Heart right ventricle (tissue), 16 donors: ENCODE measurements around the gene TUBA4A. TPM values are rescaled to one million over a fixed set of nuclear protein-coding genes. Genes with fewer than 3 reads are reported as not detected.

Source experiments
- ATAC-seq, 8 donors: fragments of 200-7000 bp; cut with Tn5 transposase; one replicate each; pipeline ENCODE4 v1.9.1; 2020; ENCODE audit warnings: mild to moderate bottlenecking in 8 of 8, moderate library complexity in 8 of 8, moderate number of reproducible peaks in 1 of 8
- DNase-seq, 2 donors: peaks; one replicate each; pipeline ENCODE4 v3.0.0-alpha.2; 2020
- H3K27ac ChIP-seq, 10 donors: fragments of 200-600 bp; sonication (generic) in 2 of 10; one replicate each; pipeline versions ENCODE4 v1.5.0 to v1.8.0; 2020 to 2022; ENCODE audit warnings: mild to moderate bottlenecking in 3 of 10
- H3K27me3 ChIP-seq, 7 donors: fragments of 200-600 bp; one replicate each; pipeline ENCODE4 v1.8.0; 2021 to 2022; ENCODE audit warnings: mild to moderate bottlenecking in 2 of 7
- H3K36me3 ChIP-seq, 9 donors: fragments of 200-600 bp; sonication (generic) in 1 of 9; one replicate each; pipeline versions ENCODE4 v1.5.0 to v1.8.0; 2020 to 2022; ENCODE audit warnings: mild to moderate bottlenecking in 2 of 9
- H3K4me1 ChIP-seq, 9 donors: fragments of 200-600 bp; sonication (generic) in 1 of 9; one replicate each; pipeline versions ENCODE4 v1.5.0 to v1.8.0; 2020 to 2022; ENCODE audit warnings: mild to moderate bottlenecking in 4 of 9
- H3K4me3 ChIP-seq, 10 donors: fragments of 200-600 bp; sonication (generic) in 2 of 10; one replicate each; pipeline versions ENCODE4 v1.5.0 to v1.8.0; 2020 to 2022; ENCODE audit warnings: mild to moderate bottlenecking in 7 of 10, moderate library complexity in 2 of 10
- H3K9me3 ChIP-seq, 11 donors: fragments of 200-600 bp in 10 of 11; sonication (generic) in 2 of 11; one replicate each; pipeline versions ENCODE4 v1.5.0 to v1.8.0; 2013 to 2022; ENCODE audit warnings: mild to moderate bottlenecking in 2 of 11, control low read depth in 1 of 11, moderate library complexity in 1 of 11
- WGBS, 2 donors: extraction: QIAGEN DNeasy Blood & Tissue Kit; methylation state at CpG; one replicate each; pipeline ENCODE4 v1.1.7; 2013; ENCODE audit warnings: inconsistent platforms in 1 of 2; 5-methylcytosine and 5-hydroxymethylcytosine counted together
- intact Hi-C, 10 donors: fragments of 100-400 bp; cut with DNase I; formaldehyde crosslinking; loops; one replicate each; pipeline versions ENCODE4 v1.11.1 to v1.14.2; 2022
- polyA plus RNA-seq, 2 donors: library from polyadenylated mRNA; stranded (reverse); fragments of 200-250 nt; gene quantifications; one replicate each; pipeline ENCODE4 v1.2.3, GENCODE V29; 2013
- total RNA-seq, 10 donors: library from RNA; stranded (reverse); fragmentation: NEBNext Ultra II Directional in 3 of 10; extraction: Animal tissue kit (Norgen Biotek cat#: 25700) in 3 of 10; gene quantifications; one replicate each; pipeline versions ENCODE4 v1.2.1 to v1.2.4, GENCODE V29; 2021 to 2023
- TF ChIP-seq, protein P1 (sequence below), 9 donors: fragments of 200-600 bp; sonication (generic) in 2 of 9; IDR thresholded peaks; one replicate each; pipeline versions ENCODE4 v1.5.0 to v1.8.0; 2021 to 2022; ENCODE audit warnings: antibody characterized with exemption in 9 of 9, mild to moderate bottlenecking in 5 of 9, moderate library complexity in 1 of 9
- donor health status: Arrhythmogenic right ventricular cardiomyopathy.
- donor health status: ischemic (EF 13 %, LVEDD 7.1; RV severe dilation, severe dysfunction).
- donor health status: healthy with polysubstance abuse.
- donor health status: DM: no; HTN: yes; CAD: no.
- donor health status: DM: no; HTN: no; CAD: no.
- donor health status: ischemic (EF 25% LVEDD 6.9; RV normal size, moderate dysfunction).
- donor health status: ischemic (EF 25% LVEDD 5.7; RV mildly dilated, moderate dysfunction).
- donor health status: healthy.
- donor health status: DM: yes; HTN: yes; CAD: no.
- donor health status: Ischemic cardiomyopathy.
- donor health status: ischemic (EF 35%, LVEDD 5.7; RV mildly dilated, moderate dysfunction).
- donor health status: nonischemic (EF 11% LVEDD 7.7; RV severe dilation, severe dysfunction).
- donor health status: DM: yes; HTN: yes; CAD: no.
- donor health status: PGD.
- donor health status: ischemic (EF 29% LVEDD 5.4; RV normal size, mild dysfunction).
- donor health status: nonischemic (EF 23%, LVEDD 6.1; RV moderate dilation, normal function).

TUBA4A gene
- total and polyA plus RNA-seq, 12 donors: 61.0 to 341 (median 145) TPM

DNA sequence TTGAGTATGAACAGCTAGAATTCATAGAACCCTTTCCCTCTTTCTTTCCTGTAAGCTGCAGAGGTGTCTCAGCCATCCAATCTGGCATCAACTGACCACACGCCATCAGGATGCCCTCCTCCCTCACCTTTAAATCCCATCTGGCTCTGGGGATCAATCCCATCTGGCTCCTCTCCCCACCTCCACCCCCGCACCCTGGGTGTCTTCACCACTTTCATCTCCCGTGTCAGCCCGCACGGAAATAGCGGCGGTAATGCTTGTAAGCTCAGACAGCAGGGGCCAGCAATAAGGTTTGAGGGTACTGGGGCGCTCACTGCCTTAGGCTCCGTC is 1.2 kb downstream of the TUBA4A start:
- Histone ChIP-seq H3K4me3 (peak overlapping the region in 9 of 10 donors; percentile 54 to 95 (median 82)), H3K36me3 (peaks cover 0 to 35% (median 7%) of the 10 kb centered on the region in 9 donors), H3K27ac (peak overlapping the region in 9 of 10 donors; percentile 6 to 99 (median 84)), H3K4me1 (peaks cover 27 to 73% (median 56%) of the 10 kb centered on the region in 9 donors), H3K9me3 (no peaks in the 10 kb centered on the region), H3K27me3 (peaks cover 0 to 22% (median 0%) of the 10 kb centered on the region in 7 donors)
- peak in 3 of 8 donors; percentile 1 to 2 (median 1) for ATAC-seq
- TF ChIP-seq, protein P1, sequence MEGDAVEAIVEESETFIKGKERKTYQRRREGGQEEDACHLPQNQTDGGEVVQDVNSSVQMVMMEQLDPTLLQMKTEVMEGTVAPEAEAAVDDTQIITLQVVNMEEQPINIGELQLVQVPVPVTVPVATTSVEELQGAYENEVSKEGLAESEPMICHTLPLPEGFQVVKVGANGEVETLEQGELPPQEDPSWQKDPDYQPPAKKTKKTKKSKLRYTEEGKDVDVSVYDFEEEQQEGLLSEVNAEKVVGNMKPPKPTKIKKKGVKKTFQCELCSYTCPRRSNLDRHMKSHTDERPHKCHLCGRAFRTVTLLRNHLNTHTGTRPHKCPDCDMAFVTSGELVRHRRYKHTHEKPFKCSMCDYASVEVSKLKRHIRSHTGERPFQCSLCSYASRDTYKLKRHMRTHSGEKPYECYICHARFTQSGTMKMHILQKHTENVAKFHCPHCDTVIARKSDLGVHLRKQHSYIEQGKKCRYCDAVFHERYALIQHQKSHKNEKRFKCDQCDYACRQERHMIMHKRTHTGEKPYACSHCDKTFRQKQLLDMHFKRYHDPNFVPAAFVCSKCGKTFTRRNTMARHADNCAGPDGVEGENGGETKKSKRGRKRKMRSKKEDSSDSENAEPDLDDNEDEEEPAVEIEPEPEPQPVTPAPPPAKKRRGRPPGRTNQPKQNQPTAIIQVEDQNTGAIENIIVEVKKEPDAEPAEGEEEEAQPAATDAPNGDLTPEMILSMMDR (IDR thresholded peaks at IDR 0.05): no peak
- 14 to 18% methylated on average over 9 of the region's 9 CpGs for WGBS, 2 donors
- no peak for DNase-seq
- intact Hi-C loops: loop anchor here in 2 of 10 donors (2.0 kb wide), 2 partner anchors 26 to 42 kb away; partner anchors contain the start of gene DNAJB2 (in 2 of the 2)

DNA sequence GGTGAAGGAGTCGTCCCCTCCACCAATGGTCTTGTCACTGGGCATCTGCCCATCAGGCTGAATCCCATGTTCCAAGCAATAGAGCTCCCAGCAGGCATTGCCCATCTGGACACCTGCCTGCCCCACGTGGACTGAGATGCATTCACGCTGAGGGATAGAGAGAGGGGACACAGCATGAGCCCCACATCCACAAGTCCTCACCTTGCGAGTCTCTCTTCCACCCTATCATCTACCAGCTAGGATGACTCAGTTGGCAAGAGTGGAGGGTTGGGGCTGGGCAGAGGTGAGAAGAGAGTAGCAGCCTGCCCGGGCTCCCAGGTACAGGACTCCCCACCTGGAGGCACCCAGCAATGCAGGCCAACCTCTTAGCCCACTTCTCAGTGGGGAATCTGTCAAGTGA is 1.6 kb downstream of the TUBA4A start:
- peaks cover 27 to 77% (median 61%) of the 10 kb centered on the region in 9 donors for H3K4me1 ChIP-seq
- no peaks in the 10 kb centered on the region for H3K9me3 ChIP-seq
- TF ChIP-seq, protein P1 (IDR thresholded peaks at IDR 0.05): no peak
- 57 to 60% methylated on average over 5 of the region's 5 CpGs for WGBS, 2 donors
- ATAC-seq (no peak), DNase-seq (no peak)
- peak overlapping the region in 8 of 10 donors; percentile 80 to 99 (median 86) for H3K27ac ChIP-seq
- H3K4me3 ChIP-seq: peak overlapping the region in 6 of 10 donors; percentile 67 to 95 (median 82)
- peaks cover 0 to 18% (median 0%) of the 10 kb centered on the region in 7 donors for H3K27me3 ChIP-seq
- H3K36me3 ChIP-seq: peaks cover 0 to 40% (median 7%) of the 10 kb centered on the region in 9 donors
- intact Hi-C loops: loop anchor here in 2 of 10 donors (2.0 kb wide), 2 partner anchors 27 to 43 kb away; partner anchors contain the start of gene DNAJB2 (in 2 of the 2)

DNA sequence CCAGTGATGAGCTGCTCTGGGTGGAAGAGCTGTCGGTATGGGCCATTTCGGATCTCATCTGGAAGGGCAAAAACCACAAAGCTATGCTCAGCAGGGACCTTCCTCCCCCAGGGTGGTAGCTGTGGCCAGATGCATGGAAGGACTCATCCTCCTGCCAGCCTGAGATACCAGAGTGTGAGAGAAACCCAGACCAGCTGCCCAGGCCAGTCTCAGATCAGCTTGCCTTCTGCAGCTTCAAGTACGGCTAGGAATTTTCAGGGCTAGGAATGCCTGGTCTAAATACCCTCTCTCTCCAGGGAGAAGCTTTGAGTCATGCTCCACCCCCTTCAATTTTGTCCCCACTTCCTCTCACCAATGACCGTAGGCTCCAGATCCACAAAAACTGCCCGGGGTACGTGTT is 2.1 kb downstream of the TUBA4A start:
- H3K4me3 ChIP-seq: peak overlapping the region in 5 of 10 donors; percentile 67 to 84 (median 82)
- no peak for ATAC-seq

DNA sequence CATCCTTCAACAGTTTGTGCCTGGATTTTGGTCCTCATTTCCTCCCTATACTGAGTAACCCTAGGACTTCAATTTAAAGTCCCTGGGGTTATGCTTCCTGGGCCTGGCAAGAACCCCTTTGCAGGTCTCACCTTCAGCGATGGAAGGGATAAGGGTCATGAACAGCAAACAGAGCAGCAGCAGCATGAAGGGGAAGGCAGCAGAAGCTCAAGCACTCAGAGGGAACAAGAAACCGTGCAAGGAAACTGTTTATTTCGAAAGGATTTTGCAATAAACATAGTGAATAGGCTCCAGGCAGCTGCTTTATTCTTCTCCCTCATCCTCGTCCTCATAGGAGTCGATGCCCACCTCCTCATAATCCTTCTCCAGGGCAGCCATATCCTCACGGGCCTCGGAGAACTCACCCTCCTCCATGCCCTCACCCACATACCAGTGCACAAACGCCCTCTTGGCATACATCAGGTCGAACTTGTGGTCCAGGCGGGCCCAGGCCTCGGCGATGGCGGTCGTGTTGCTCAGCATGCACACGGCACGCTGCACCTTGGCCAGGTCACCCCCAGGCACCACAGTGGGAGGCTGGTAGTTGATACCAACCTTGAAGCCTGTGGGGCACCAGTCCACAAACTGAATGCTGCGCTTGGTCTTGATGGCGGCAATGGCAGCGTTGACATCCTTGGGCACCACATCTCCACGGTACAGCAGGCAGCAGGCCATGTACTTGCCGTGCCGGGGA is 3.5 kb downstream of the TUBA4A start:
- ATAC-seq (no peak), DNase-seq (no peak)
- Histone ChIP-seq H3K27me3 (peaks cover 0 to under 1% (median 0%) of the 10 kb centered on the region in 7 donors), H3K4me1 (peaks cover 35 to 92% (median 75%) of the 10 kb centered on the region in 9 donors), H3K27ac (peak overlapping the region; percentile 24 to 99 (median 76)), H3K4me3 (peak overlapping the region in 3 of 10 donors; percentile 2 to 22 (median 17)), H3K9me3 (no peaks in the 10 kb centered on the region), H3K36me3 (peaks cover 0 to 43% (median 7%) of the 10 kb centered on the region in 9 donors)
- 90 to 91% methylated on average over 22 of the region's 22 CpGs for WGBS, 2 donors
- intact Hi-C loops: no loop called here
- TF ChIP-seq, protein P1 (IDR thresholded peaks at IDR 0.05): no peak

More for the DNA sequence above, 2.1 kb downstream of the TUBA4A start:
- TF ChIP-seq, protein P1 (IDR thresholded peaks at IDR 0.05): no peak
- intact Hi-C loops: loop anchor here in 2 of 10 donors (2.0 kb wide), 2 partner anchors 27 to 43 kb away; partner anchors contain the start of gene DNAJB2 (in 2 of the 2)
- no peak for DNase-seq
- Histone ChIP-seq H3K9me3 (no peaks in the 10 kb centered on the region), H3K27me3 (peaks cover 0 to 14% (median 0%) of the 10 kb centered on the region in 7 donors), H3K4me1 (peaks cover 27 to 82% (median 65%) of the 10 kb centered on the region in 9 donors), H3K36me3 (peaks cover 0 to 43% (median 7%) of the 10 kb centered on the region in 9 donors), H3K27ac (peak overlapping the region in 7 of 10 donors; percentile 80 to 99 (median 89))
- WGBS, 2 donors: 66 to 69% methylated on average over 6 of the region's 6 CpGs
